C4-2B (cell line): Measurements from ENCODE around the gene PRDX6.

Source experiments
- H3K27ac ChIP-seq: fragments of 450-650 bp; 2 replicates; pipeline ENCODE4 v1.5.1; 2017
- CTCF ChIP-seq: fragments of 450-650 bp; conservative IDR thresholded peaks from 2 replicates; pipeline ENCODE4 v1.5.1; 2017; ENCODE audit warnings: mild to moderate bottlenecking
- ZFX ChIP-seq: fragments of 450-650 bp; IDR thresholded peaks from 2 replicates; pipeline ENCODE4 v1.6.1; 2017

Gene PRDX6

GRCh38 chr1:173436841-173437428 is 40.2 kb upstream of the PRDX6 start:
- H3K27ac ChIP-seq = no peak overlapping the region
- TF ChIP-seq CTCF (no peak), ZFX (no peak)

- no peak overlapping the region for H3K27ac ChIP-seq
- TF ChIP-seq ZFX (no peak), CTCF (no peak)
Measured at GRCh38 chr1:173438675-173439074, 38.5 kb upstream of the PRDX6 start.

GRCh38 chr1:173440430-173440829 is 36.7 kb upstream of the PRDX6 start:
- TF ChIP-seq ZFX (no peak), CTCF (no peak)
- no peak overlapping the region for H3K27ac ChIP-seq

- no peak overlapping the region for H3K27ac ChIP-seq
- no peak for TF ChIP-seq CTCF
- no peak for TF ChIP-seq ZFX
Measured at GRCh38 chr1:173444757-173445156, 32.4 kb upstream of the PRDX6 start.

GRCh38 chr1:173445164-173445563 is 32.0 kb upstream of the PRDX6 start:
- peak overlapping the region; percentile 11; the same call in 1 of the 2 replicates for H3K27ac ChIP-seq
- no peak for TF ChIP-seq CTCF

- peak overlapping the region; percentile 11; the same call in 1 of the 2 replicates for H3K27ac ChIP-seq
- TF ChIP-seq CTCF (no peak), ZFX (no peak)
Measured at GRCh38 chr1:173445656-173446055, 31.5 kb upstream of the PRDX6 start.

GRCh38 chr1:173447224-173447623 is 29.9 kb upstream of the PRDX6 start:
- no peak for TF ChIP-seq CTCF
- no peak for TF ChIP-seq ZFX
- H3K27ac ChIP-seq = no peak overlapping the region
